Raji (cell line): ENCODE measurements around the gene CHST7.

Source experiments
- POLR2A ChIP-seq: IDR thresholded peaks from 2 replicates; pipeline ENCODE4 v1.6.1; 2011; ENCODE audit warnings: low read depth, low read length, control low read depth; ENCODE audit not compliant: insufficient read depth

Gene CHST7

DNA sequence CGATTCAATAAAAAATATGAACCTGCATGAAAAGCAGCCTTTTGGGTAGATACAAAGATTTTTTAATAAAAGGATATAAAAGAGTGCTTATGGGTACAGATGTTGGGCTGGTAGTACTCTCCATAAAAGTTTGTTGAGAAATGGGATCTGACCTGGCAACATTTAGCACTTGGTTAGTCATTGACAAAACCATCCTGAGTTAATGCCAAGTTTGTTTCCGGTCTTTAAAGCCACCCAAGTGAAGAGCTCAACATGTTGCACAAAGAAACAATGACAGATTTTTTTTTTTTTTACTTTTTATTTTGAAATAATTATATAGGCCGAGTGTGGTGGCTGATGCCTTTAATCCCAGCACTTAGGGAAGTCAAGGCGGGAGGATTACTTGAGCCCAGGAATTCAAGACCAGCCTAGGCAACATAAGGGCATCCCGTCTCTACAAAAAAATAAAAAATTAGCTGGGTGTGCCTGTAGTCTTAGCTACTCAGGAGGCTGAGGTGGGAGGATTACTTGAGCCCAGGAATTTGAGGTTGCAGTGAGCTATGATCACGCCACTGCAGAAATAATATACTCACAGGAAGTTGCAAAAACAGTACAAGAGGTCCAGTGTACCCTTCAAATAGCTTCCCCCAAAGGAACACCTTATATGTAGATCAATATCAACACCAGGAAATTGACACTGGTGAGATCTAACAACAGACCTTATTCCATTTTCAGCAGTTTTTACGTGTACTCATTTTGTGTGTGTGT lies 16.6 kb downstream of the CHST7 start:
- TF ChIP-seq POLR2A, result no peak

GRCh38 chrX:46595084-46595483 lies 21.5 kb downstream of the CHST7 start:
- TF ChIP-seq POLR2A, result no peak

DNA sequence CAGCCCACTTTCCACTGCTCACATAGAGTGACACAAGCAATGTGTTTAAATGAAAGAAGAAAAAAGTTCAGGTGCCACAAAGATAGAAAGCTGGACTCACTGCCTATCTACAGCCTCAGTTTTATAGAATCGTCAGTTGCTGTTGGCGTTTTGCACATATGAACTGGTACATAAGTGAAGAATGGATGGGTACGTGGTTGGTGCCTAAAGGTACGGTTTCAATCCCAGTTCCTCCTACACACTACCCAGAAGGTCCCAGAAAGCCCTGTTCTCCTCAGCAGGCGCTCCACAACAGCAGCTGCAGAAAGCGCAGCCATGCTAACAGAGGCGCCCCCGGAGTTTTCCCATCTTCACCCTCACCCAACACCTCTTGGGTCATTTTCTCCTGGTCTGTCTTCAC lies 23.6 kb downstream of the CHST7 start:
- TF ChIP-seq POLR2A, result no peak

- no peak for TF ChIP-seq POLR2A
Measured at GRCh38 chrX:46597771-46598170, 24.2 kb downstream of the CHST7 start.

GRCh38 chrX:46599051-46599560 lies 25.5 kb downstream of the CHST7 start:
- TF ChIP-seq POLR2A, result no peak

GRCh38 chrX:46601283-46601682 lies 27.7 kb downstream of the CHST7 start:
- no peak for TF ChIP-seq POLR2A

GRCh38 chrX:46602468-46603102 lies 29.0 kb downstream of the CHST7 start:
- no peak for TF ChIP-seq POLR2A

DNA sequence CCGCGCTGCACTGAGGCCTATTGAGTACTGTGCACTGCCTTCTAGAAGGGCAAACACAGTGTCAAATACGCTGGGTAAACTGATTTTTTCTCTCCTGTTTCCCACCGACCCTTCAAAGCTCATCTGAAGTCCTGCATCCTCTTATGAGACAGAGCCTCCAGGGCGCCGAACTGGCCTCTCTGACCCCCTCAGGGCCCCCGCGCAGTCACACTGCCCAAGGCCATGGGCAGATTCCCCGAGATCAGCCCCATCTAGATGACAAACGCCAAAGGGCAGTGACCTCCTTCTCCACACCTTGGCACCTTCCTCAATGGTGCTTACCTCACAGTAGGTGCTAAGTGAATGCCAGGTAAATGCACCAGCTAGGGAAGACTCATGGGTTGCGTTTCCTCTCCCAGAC lies 34.4 kb downstream of the CHST7 start:
- TF ChIP-seq POLR2A, result no peak

DNA sequence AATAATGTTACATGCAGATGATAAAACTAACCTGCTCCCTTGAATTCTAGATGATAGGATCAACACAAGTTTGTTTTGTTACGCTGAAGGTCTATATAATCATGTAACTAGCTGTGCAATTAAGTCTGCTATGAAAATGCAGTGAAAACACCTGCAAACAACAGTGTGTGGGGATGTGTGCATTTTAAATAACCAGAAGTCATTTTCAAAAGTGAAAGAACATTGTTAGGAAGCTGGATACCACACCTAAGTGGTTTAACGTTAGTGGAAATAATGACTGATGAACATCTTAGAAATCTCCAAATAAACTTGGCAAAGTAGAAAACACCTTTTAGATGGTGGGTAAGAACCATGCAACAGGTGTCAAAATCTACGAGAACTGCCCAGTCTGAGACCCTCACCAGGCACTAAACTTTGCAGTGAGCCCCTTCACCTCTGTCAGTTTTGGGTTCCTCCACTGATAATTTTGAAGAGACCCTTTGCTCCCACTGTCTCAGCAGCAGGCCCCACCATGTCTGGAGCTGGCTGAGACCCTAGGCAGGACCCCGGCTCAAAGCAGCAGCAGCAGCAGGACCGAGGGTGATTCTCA lies 36.6 kb downstream of the CHST7 start:
- no peak for TF ChIP-seq POLR2A

DNA sequence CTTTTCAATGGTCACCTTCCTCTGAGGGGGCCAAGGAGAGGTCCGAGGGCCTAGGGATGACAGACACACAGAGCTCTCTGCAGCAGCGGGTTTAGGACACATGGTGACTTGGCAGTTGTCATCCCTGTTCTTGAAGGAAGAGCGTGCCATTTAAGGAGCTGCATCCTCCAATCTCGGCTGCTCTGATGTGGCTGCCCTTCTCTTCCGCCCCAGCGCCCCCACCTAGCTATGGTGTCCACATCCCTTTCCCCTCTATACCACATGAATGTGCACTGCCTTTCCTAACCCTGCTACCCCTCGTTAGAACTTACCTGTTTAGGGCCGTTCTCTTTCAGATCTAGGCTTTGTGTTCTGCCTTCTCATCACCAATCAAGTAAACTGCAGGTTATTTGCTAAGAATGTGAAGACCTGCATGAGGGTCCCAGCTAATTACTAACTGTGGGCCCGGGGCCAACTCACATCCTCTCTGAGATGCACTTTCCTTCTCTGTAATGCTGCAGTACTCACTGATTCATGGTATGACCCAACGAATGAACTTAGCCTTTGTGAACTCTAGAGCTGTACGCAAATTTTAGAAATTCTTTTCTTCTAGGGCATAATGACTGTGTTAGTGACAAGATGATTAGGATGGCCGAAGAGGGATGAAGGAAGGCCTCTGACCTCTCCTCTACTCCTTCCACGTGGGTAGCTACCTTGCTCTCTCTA lies 38.2 kb downstream of the CHST7 start:
- TF ChIP-seq POLR2A, result no peak

GRCh38 chrX:46617906-46618305 lies 44.3 kb downstream of the CHST7 start:
- TF ChIP-seq POLR2A, result no peak

DNA sequence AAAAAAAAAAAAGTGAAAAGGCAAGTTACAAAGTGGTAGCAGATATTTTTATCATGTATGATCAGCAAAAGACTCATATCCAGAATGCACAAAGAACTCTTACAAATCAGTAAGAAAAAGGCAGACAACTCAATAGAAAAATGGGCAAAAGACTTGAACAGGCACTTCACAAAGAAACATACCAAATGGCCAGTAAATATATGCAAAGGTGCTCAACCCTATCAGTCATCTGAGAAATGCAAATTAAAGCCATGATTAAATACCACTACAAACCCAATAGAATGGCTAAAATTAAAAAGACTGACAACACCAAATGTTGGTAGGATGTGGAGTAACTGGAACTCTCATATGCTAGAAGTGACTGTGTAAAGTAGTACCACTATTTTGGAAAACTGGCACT lies 45.4 kb downstream of the CHST7 start:
- TF ChIP-seq POLR2A, result no peak

DNA sequence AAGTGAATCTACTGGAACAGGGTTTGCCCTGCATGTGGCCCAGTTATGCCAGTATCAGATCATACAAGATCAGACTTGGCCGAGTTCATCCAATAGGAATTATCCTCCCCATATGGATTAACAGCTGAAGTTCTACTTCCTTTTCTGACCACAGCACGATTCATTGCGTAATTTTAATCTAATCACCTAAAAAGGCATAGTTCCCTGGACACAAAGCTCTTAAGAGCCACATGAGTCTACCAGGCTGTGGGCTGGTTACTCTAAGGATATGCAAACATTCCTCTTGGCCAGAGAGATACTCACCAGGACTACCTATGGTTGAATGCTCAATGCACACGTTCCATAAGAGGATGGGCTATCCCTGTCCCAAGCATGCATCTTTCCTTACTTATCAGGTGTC lies 46.9 kb downstream of the CHST7 start:
- TF ChIP-seq POLR2A, result no peak

DNA sequence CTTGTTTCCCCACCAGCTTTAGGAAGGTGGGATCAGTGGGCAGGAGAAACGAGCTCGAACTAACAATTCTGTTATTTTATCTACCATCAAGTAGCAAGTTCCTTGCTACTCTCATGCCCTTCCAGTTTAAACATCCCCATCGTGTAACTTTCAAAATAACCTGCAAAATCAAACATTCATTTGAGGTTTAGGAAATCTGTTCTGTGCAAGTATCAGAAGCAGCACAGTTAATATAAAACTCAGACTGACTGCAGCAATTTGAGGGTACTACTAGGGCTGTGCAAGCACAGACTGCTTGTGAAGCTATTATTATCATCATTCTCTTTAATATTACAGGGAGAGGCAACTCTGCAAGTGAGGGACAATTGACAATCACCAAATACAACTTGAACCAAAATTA lies 48.0 kb downstream of the CHST7 start:
- TF ChIP-seq POLR2A, result no peak

DNA sequence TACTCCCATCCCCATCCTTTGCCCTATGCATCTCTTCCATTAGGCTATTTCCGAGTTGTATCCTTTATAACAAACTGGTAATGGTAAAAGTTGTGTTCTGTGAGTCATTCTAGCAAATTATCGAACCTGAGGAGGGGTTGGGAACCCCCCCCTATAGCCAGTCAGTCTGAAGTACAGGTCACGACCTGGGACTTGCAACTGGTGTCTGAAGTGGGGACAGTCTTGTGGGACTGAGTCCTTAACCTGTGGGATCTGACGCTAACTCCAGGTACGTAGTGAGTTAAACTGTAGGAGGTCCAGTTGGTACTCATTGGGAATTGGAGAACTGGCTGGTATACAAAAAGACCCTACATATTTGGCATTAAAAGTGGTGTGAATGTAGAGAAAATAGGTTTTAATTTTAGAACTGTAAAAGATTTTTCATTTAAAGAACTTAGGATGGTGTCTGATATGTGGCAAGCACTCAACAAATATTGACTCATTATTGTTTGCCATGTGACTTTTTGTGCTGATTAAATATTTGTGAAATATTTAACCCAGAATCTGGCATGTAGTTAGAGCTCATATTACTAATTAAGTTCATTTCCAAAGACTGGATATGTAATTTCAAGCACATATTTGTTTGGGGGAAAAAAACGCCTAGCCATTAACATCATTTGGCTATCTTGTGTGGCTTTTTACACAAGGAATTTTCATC lies 50.7 kb downstream of the CHST7 start:
- no peak for TF ChIP-seq POLR2A

DNA sequence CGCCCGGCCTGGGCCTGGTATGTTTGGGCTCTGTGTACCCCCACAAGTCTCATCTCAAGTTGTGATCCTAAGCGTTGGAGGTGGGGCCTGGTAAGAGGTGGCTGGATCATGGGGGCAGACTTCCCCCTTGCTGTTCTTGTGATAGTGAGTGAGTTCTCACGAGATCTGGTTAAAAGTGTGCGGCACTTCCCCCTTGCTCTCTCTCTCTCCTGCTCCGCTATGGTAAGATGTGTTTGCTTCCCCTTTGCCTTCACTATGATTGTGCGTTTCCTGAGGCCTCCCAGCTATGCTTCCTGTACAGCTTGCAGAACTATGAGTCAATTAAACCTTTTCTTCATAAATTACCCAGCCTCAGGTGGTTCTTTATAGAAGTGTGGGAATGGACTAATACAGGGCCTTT lies 53.0 kb downstream of the CHST7 start:
- TF ChIP-seq POLR2A, result no peak

GRCh38 chrX:46627062-46627461 lies 53.5 kb downstream of the CHST7 start:
- no peak for TF ChIP-seq POLR2A
